Skeletal muscle satellite cell (primary cell): Measurements from ENCODE around the gene FANCL.
"Not testable (repeated sequence)": the region's sequence is repeated elsewhere in the genome, so short reads cannot be mapped to it uniquely, and the experiment has no call there.

Experiments used
- H3K27me3 ChIP-seq: 2 replicates; pipeline ENCODE4 v1.7.0; 2013; ENCODE audit warnings: low read length; ENCODE audit not compliant: control insufficient read depth, insufficient read depth
- H3K36me3 ChIP-seq: 2 replicates; pipeline ENCODE4 v1.7.0; 2013; ENCODE audit warnings: mild to moderate bottlenecking, control low read depth, low read length; ENCODE audit not compliant: insufficient read depth
- H3K4me1 ChIP-seq: 2 replicates; pipeline ENCODE4 v1.7.0; 2013; ENCODE audit warnings: low read length; ENCODE audit not compliant: control insufficient read depth, insufficient read depth
- H3K4me2 ChIP-seq: 2 replicates; pipeline ENCODE4 v1.7.0; 2013; ENCODE audit warnings: mild to moderate bottlenecking, low read length
- H3K4me3 ChIP-seq: 2 replicates; pipeline ENCODE4 v1.7.0; 2013; ENCODE audit warnings: low read length
- H3K9ac ChIP-seq: 2 replicates; pipeline ENCODE4 v1.7.0; 2013; ENCODE audit warnings: mild to moderate bottlenecking, low read depth, low read length, moderate library complexity
- H3K9me3 ChIP-seq: replicated peaks from 2 replicates; pipeline ENCODE4 v1.7.0; 2013; ENCODE audit warnings: mild to moderate bottlenecking, control low read depth, low read length

FANCL gene

GRCh38 chr2:58113563-58113962, 127.6 kb downstream of the FANCL start:
- not testable (repeated sequence) for H3K9ac ChIP-seq, H3K9me3 ChIP-seq, H3K4me3 ChIP-seq, H3K36me3 ChIP-seq, H3K27me3 ChIP-seq, H3K4me2 ChIP-seq
- peaks cover 20% of the 10 kb centered on the region for H3K4me1 ChIP-seq

- H3K9me3 ChIP-seq: no peaks in the 10 kb centered on the region
- H3K4me1 ChIP-seq: peaks cover 38% of the 10 kb centered on the region
- H3K4me3 ChIP-seq: no peak overlapping the region
- H3K4me2 ChIP-seq: no peak overlapping the region
- no peak overlapping the region for H3K9ac ChIP-seq
- H3K27me3 ChIP-seq: no peaks in the 10 kb centered on the region
- H3K36me3 ChIP-seq: no peaks in the 10 kb centered on the region
Measured at GRCh38 chr2:58110765-58111164, 130.4 kb downstream of the FANCL start.

GRCh38 chr2:58109481-58109880, 131.6 kb downstream of the FANCL start:
- no peak overlapping the region for H3K4me2 ChIP-seq
- no peaks in the 10 kb centered on the region for H3K36me3 ChIP-seq
- no peaks in the 10 kb centered on the region for H3K27me3 ChIP-seq
- peaks cover 38% of the 10 kb centered on the region for H3K4me1 ChIP-seq
- H3K4me3 ChIP-seq: no peak overlapping the region
- no peak overlapping the region for H3K9ac ChIP-seq
- H3K9me3 ChIP-seq: no peaks in the 10 kb centered on the region
